Activated naive CD4-positive, alpha-beta T cell treated with anti-CD3 and anti-CD28 coated beads, Interleukin-2, amount 50 U/mL, for 16 hours (primary cell): Measurements from ENCODE around the gene CDC40.

Source experiments
- DNase-seq: peaks from one replicate; pipeline ENCODE4 v3.0.0-alpha.2; 2020

Gene CDC40

GRCh38 chr6:110180228-110181008 is at the start of gene CDC40:
Gene CDC40 (plus strand): TSS chr6:110180427. CDS start chr6:110180445, 18 bp downstream.
- peak; percentile 57 for DNase-seq

GRCh38 chr6:110137924-110138887 is 42.0 kb upstream of the CDC40 start:
- no peak for DNase-seq

GRCh38 chr6:110139052-110139451 is 41.2 kb upstream of the CDC40 start:
- no peak for DNase-seq

- DNase-seq, result no peak
These were observed 39.6 kb upstream of the CDC40 start for GRCh38 chr6:110140650-110141049.

GRCh38 chr6:110147870-110148269 is 32.4 kb upstream of the CDC40 start:
- DNase-seq, result no peak

GRCh38 chr6:110158479-110158878 is 21.7 kb upstream of the CDC40 start:
- no peak for DNase-seq

GRCh38 chr6:110170081-110170480 is 10.1 kb upstream of the CDC40 start:
- no peak for DNase-seq

- no peak for DNase-seq
These were observed 6.6 kb upstream of the CDC40 start for GRCh38 chr6:110173506-110174132.

GRCh38 chr6:110178626-110179405 is 1.4 kb upstream of the CDC40 start:
- peak; percentile 65 for DNase-seq

- peak; percentile 90 for DNase-seq
These were observed 610 bp upstream of the CDC40 start, which contains the start of gene WASF1 for GRCh38 chr6:110179406-110180227. Gene WASF1 (minus strand): TSS chr6:110179670. CDS start chr6:110127601, 52,069 bp downstream.

- DNase-seq, result no peak
These were observed 1.2 kb downstream of the CDC40 start for GRCh38 chr6:110181131-110182030.

GRCh38 chr6:110183292-110183885 is 3.2 kb downstream of the CDC40 start:
- DNase-seq, result no peak

- DNase-seq, result no peak
These were observed 5.7 kb downstream of the CDC40 start for GRCh38 chr6:110185879-110186278.

- no peak for DNase-seq
These were observed 8.6 kb downstream of the CDC40 start for GRCh38 chr6:110188791-110189190.

- no peak for DNase-seq
These were observed 10.5 kb downstream of the CDC40 start for GRCh38 chr6:110190726-110191125.

GRCh38 chr6:110191477-110191876 is 11.2 kb downstream of the CDC40 start:
- DNase-seq, result no peak

- DNase-seq, result no peak
These were observed 15.4 kb downstream of the CDC40 start for GRCh38 chr6:110195639-110196038.

GRCh38 chr6:110196874-110197273 is 16.6 kb downstream of the CDC40 start:
- no peak for DNase-seq

- no peak for DNase-seq
These were observed 18.3 kb downstream of the CDC40 start for GRCh38 chr6:110198561-110198960.
